Keratinocyte (primary cell): ENCODE results near the gene RIN3.

Experiments
- EZH2 ChIP-seq: IDR thresholded peaks from one replicate; pipeline ENCODE4 v1.6.1; 2012; ENCODE audit warnings: inconsistent platforms, mild to moderate bottlenecking, low read length, moderate library complexity
- TF ChIP-seq, protein P1 (sequence below), 3 experiments: IDR thresholded peaks in 1 of 3; conservative IDR thresholded peaks in 1 of 3; optimal IDR thresholded peaks in 1 of 3; 2 replicates in 2 of 3; 3 replicates in 1 of 3; pipeline versions ENCODE3 to v1.5.1; 2011; ENCODE audit warnings: low read length in 3 of 3, mild to moderate bottlenecking in 3 of 3, moderate library complexity in 2 of 3, control low read depth in 1 of 3, inconsistent platforms in 1 of 3; ENCODE audit not compliant: insufficient read depth in 2 of 3; ENCODE audit errors: extremely low read depth in 1 of 3

- TF ChIP-seq, protein P1, sequence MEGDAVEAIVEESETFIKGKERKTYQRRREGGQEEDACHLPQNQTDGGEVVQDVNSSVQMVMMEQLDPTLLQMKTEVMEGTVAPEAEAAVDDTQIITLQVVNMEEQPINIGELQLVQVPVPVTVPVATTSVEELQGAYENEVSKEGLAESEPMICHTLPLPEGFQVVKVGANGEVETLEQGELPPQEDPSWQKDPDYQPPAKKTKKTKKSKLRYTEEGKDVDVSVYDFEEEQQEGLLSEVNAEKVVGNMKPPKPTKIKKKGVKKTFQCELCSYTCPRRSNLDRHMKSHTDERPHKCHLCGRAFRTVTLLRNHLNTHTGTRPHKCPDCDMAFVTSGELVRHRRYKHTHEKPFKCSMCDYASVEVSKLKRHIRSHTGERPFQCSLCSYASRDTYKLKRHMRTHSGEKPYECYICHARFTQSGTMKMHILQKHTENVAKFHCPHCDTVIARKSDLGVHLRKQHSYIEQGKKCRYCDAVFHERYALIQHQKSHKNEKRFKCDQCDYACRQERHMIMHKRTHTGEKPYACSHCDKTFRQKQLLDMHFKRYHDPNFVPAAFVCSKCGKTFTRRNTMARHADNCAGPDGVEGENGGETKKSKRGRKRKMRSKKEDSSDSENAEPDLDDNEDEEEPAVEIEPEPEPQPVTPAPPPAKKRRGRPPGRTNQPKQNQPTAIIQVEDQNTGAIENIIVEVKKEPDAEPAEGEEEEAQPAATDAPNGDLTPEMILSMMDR (optimal IDR thresholded peaks at IDR 0.05 in 1 of 3, IDR thresholded peaks at IDR 0.05 in 1 of 3, conservative IDR thresholded peaks at IDR 0.05 in 1 of 3; ENCODE audit: extremely low read depth in 1 of 3, insufficient read depth in 2 of 3, low read length in 3 of 3) = no peak
- TF ChIP-seq EZH2 = no peak
Observed at GRCh38 chr14:92646952-92647796, 133.6 kb downstream of the RIN3 start.
